Stimulated activated CD4-positive, alpha-beta T cell treated with anti-CD3 and anti-CD28 coated beads, Interleukin-4, amount 100 ng/mL, for 4 hours (primary cell): ENCODE measurements around the gene KLHL40.
"Not testable (repeated sequence)": the region's sequence is repeated elsewhere in the genome, so short reads cannot be mapped to it uniquely, and the experiment has no call there.

Experiments used
- DNase-seq, 2 experiments: peaks; one replicate each; pipeline ENCODE4 v3.0.0-alpha.2; 2020

KLHL40 gene

GRCh38 chr3:42705962-42706585 is 20.7 kb downstream of the KLHL40 start:
- no peak for DNase-seq

- no peak for DNase-seq
Measured at GRCh38 chr3:42706721-42707619, 21.6 kb downstream of the KLHL40 start.

DNA sequence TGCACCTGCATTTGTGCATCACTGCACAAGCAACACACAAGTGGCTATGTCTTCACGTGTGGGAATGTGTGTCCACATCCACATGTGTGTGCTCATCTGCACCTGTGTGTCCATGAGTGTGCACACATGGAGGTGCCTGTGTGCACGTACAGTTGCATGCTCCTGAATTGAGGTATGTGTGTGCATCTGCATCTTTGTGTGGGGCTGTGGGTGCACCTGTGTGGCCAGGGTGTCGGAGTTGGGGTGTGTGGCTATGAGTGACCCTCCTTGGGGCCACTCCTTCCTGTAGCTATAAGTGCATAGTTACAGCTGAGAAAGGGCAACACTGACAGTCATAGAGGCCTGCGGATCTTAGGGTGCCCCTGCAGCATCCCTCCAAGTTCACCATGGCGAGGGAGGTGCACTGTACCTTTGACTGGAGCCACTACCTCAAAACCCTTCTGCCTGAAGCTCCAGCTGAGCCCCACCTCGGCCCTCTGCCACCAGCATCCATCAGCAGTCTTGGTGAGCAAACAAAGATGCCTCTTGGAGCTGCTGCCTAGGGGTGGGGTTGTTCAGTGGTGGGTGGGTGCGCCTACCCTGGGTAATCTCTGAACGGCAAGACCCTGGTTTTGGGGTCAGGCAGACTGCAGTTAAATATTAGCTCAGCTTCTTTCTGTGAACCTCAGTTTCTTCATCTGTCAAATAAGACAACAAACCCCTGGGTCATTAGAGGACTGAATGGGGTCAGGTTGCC is 22.5 kb downstream of the KLHL40 start:
- DNase-seq: no peak

DNA sequence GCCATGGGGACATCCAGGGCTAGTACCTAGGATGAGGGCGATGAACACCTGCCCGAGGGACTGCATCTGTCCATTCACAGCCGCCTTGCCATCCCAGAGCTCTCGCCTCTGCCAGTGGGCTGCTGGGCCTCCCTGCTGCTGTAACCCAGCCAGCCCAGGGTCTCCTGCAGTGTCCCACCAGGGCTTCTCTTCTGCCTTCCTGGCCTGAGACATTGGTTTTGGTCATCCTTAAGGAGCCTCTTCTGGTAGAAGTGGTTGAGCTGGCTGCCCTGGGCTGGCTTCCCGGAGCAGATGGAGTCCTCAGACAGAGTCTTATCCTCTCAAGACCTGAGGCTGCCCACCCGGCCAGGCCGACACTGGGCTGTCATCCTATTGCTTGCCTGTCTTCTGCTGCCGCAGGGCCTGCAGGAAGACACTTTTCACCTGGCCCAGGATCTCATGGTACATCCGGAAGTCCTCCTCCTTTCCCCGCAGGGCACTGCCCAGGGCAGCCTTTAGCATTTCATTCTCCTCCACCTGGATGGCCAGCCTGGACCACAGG is 23.3 kb downstream of the KLHL40 start:
- DNase-seq: no peak

- no peak for DNase-seq
Measured at GRCh38 chr3:42709621-42710020, 24.3 kb downstream of the KLHL40 start.

DNA sequence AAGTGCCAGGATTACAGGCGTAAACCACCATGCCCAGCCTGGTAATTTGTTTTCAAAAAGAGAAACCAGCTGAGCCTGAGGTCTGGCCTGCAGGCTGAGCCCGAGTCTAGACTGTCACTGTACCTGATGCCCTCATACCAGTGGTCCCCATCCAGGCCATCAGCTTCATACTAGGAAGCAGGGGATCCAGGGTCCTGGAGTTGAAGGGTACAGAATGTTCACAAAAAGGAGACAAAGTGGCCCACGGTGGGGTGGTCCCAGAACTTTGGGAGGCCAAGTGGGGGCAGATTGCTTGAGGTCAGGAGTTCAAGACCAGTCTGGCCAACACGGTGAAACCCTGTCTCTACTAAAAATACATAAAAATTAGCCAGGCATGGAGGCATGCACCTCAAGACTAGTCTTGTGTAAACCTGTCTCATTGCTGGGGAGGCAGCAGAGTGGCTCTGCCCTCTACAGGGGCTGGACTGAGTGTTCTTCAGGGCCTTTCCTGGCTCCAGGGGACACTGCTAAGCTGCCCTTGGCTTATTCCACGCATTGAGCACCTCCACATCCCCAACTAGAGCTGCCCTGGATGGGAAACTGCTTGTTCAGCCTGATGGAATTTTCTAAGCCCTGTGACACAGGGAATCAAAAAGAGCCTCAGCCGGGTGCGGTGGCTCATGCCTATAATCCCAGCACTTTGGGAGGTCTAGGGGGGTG is 25.1 kb downstream of the KLHL40 start:
- DNase-seq: no peak

- no peak for DNase-seq
Measured at GRCh38 chr3:42711491-42712343, 26.4 kb downstream of the KLHL40 start.

DNA sequence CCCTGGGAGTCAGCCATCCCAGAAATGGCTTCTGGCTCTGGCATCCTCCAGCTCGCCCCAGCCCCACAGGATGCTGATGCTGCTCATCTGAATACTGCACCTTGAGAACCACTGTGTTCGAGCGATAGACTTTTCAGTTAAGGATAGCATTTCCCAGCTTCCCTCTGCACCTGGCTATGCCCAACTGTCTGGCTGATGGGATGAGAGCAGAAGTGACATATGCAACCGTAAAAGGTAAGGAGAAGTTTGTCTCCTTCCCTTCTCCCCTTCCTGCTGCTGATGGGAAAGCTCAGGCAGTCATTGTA is 27.0 kb downstream of the KLHL40 start:
- no peak for DNase-seq

- no peak for DNase-seq
Measured at GRCh38 chr3:42712688-42713372, 27.5 kb downstream of the KLHL40 start.

DNA sequence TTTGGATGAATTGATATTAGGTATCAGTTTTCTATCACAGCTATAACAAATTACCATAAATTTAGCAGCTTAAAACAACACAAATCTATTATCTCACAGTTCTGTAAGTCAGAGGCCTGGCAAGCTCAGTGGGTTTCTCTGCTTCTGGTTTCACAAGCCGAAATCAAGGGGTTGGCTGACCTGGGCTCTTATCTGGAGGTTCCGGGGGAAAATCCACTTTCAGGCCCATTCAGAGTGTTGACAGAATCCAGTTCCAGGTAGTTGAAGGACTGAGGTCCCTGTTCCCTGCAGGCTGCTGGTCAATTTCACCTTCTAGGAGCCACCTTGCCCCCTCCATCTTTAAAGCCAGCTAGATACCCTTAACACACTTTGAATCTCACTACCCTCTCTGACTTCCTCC is 28.4 kb downstream of the KLHL40 start:
- no peak for DNase-seq

DNA sequence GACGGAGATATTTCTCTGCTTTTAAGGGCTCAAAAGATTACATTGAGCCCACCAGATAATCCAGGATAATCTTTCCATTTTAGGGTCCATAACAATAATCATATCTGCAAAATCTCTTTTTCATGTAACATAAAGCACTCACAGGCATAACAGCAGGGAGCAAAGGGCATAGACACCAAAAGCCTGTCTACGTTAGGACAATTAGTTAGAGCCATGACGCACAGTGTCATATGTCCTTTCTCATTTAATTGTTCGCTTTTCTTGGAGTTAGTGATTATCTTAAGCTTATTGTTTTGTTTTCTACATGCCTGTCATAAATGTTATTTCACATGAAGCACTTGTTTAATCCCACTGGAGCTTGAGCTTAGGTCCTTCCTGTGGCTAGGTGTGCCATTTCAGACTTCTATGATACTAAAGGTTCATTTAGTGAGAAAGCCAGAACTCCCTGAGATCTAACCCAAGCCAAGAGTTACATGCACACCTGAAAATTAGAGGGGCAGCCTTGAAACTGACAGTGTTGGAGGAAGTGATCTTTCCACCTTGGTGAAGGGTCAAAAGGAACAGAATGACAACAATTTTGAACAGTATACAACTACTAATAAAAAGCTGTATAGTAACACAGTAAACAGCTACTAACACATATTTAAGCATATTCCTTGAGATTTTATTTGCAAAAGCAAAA is 29.0 kb downstream of the KLHL40 start:
- no peak for DNase-seq

DNA sequence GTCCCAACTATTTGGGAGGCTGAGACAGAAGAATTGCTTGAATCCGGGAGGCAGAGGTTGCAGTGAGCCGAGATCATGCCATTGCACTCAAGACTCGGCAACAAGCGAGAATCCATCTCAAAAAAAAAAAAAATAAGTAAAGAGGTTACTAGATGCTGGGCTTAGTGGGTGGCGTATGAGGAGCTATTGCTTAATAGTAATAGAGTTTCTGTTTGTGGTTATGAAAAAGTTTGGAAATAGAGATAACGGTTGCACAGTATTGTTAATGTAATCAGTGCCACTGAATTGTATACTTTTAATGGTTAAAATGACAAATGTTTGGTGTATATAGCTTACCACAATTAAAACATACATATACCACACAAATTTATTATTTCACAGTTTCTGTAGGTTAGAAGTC is 32.0 kb downstream of the KLHL40 start:
- no peak for DNase-seq

- no peak for DNase-seq
Measured at GRCh38 chr3:42718338-42718737, 33.0 kb downstream of the KLHL40 start.

DNA sequence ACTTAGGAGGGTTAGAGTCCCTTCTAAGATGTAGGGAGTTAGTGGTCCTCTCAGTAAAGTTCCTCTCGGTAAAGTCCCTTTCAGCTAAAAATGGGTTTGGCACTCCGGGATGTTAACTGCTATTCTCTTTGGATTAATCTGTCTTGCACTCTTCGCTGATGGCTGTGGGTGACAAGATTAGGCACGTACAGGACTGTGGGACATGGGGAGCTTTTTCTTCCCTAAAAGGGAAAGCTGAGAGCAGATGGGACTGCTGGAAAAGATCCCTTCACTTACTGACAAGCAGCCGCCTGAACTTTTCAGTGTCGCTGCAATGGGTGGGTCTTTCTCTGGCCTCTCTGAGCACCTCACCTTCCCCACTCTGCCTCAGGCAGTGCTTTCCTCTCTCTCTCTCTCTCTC is 33.7 kb downstream of the KLHL40 start:
- DNase-seq: no peak

GRCh38 chr3:42720126-42720525 is 34.8 kb downstream of the KLHL40 start:
- DNase-seq: no peak

DNA sequence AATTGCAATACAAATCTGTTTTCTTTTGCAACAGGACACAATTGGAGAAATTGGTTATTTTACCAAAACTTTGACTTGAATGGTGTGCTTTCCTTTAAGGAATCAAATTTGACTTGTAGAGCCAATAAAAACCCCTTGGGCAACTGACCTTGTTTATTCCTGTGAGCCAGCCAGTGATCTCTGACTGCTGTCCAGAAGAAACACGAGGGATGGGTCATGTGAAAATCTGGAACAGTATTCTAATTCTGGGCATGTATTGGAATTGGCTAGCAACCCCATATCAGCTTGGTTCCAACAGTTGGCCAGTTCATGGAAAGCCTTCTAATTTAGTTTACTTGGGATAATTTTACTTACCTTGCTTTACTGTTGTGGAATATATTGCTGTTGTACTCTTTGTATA is 36.4 kb downstream of the KLHL40 start:
- no peak for DNase-seq

GRCh38 chr3:42722442-42722841 is 37.1 kb downstream of the KLHL40 start:
- DNase-seq: not testable (repeated sequence)

GRCh38 chr3:42723219-42723618 is 37.9 kb downstream of the KLHL40 start:
- no peak for DNase-seq

DNA sequence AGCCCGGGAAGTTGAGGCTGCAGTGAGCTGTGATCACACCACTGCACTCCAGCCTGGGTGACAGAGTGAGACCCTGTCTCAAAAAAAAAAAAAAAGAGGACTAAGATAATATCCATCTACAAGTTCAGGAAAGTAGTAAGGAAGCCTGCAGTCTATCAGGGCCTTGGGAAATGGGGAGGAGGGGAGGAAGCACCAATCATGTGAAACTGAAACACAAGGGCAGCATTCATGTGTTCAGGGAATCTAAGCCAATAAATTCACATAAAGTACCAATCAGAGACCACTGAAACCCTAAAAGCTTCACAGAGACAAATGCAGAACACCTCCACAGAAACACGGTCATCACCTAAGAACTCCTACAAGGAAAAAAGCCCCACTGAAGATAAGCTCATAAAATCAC is 40.1 kb downstream of the KLHL40 start:
- DNase-seq: no peak

DNA sequence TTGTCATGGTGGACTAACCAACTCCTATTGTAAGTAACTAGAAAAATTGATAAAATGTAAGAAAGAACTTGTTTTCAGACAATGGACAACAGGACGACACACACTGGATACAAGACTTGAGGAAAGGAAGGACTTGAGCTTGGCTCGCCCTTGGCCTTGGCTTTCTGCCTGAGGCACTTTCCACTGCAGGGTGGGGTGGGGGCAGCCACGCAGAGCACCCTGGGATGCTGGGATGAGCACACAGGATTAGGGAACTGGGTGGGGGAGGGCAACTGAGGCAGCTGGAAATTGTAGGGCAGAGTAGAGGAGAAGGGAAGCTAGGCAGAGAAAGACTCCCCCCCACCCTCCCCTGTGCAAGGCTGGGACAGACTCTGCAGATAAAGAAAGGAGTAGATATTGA is 42.7 kb downstream of the KLHL40 start:
- DNase-seq: no peak
